ENCODE data around the gene GRIP2. TPM values are rescaled to one million over a fixed set of nuclear protein-coding genes. Genes with fewer than 3 reads are reported as not detected.
"Not testable (repeated sequence)": the region's sequence is repeated elsewhere in the genome, so short reads cannot be mapped to it uniquely, and the experiment has no call there.

Gene GRIP2
- total RNA-seq, 1 experiment from 2014 or later = 4.0 TPM

DNA sequence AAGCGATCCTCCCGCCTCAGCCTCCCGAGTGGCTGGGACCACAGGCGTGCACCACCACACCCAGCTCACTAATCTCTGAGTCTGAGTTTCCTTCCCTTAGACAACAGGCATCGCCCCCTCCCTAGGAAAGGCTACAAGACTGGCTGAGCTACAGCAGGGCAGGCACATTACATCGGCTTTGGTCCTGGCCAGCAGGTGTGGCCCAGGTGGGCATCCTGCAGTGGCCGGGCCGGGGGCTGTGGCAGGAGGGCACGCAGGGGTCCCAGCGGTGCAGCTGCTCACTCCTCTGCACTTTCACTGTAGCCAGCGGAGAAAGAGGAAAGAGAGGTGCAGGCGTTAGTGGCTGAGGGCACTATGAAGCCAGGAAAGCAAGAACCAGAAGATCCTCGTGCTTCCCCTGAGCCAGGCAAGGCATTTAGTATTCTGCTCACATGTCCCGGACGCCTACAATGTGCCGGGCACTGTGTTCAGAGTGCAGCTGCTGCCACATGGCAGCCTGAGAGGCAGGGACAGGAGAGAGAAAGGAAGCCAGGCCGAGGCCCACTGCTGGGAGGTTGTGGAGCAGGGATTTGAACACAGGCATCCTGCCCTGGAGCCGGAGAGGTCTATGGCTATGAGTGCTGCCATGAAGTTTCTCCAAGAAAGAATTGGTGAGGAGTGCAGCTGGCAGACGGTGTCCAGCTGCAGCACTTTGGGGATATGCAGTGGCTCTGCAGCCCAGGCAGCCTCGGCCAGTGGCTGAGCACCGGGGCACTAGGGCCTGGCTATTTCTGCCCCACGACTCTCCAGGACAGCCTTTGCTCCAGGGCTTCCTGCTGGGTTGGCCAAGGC is 22.3 kb downstream of the GRIP2 start:
- no peaks in the 10 kb centered on the region for H3K4me1 ChIP-seq (replicated peaks)

DNA sequence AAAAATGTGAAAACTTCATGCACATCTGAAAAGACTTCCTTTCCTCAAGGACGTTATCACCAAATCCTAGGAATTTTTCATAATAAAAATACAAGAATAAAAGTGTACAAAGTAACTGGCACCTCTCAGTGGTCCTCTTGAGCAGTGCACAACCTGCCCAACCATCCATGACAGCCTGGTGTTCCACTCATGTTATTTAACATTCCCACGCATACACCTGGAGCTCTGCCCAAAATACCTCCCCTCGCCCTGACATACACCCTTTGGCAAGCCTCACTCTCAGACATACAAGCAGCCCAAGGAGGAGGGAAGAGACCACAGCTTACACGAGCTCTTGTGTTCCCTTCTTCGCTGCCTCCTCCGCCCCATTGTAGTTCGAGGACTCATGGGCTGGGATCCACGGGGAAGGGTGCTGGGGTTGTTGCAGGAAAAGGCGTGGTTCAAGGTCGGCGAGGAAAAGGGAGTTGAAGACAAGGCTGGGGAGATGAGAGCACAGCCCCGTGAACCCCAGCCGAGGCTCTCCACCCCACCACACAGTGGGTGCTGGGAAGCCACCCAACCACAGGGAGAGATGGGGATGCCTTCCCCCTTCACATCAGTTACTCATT is 23.3 kb downstream of the GRIP2 start:
- no peak overlapping the region for H3K4me3 ChIP-seq
- H3K27ac ChIP-seq = no peak overlapping the region
- no peaks in the 10 kb centered on the region for H3K4me1 ChIP-seq (replicated peaks)
- H3K9me3 ChIP-seq (replicated peaks) = no peaks in the 10 kb centered on the region
- H3K36me3 ChIP-seq = no peaks in the 10 kb centered on the region
- H3K27me3 ChIP-seq (replicated peaks) = no peaks in the 10 kb centered on the region
- DNase-seq (ENCODE audit: low read depth in 1 of 2, low spot score in 2 of 2) = no peak

More for the DNA sequence above, 22.3 kb downstream of the GRIP2 start:
- Histone ChIP-seq H3K36me3 (no peaks in the 10 kb centered on the region), H3K9me3 (replicated peaks) (no peaks in the 10 kb centered on the region), H3K27ac (no peak overlapping the region), H3K4me3 (no peak overlapping the region), H3K27me3 (replicated peaks) (no peaks in the 10 kb centered on the region)
- no peak for DNase-seq (ENCODE audit: low read depth in 1 of 2, low spot score in 2 of 2)

DNA sequence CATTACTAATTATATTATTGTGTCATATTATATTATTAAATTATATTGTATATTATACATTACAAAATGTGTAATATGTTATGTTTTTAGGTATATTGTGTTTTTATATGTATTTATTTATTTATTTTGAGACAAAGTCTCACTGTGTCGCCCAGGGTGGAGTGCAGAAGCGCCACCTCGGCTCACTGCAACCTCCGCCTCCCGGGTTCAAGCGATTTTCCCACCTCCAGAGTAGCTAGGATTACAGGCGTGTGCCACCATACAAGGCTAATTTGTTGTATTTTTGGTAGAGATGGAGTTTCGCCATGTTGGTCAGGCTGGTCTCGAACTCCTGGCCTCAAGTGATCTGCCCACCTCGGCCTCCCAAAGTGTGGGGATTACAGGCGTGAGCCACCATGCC is 24.6 kb downstream of the GRIP2 start:
- not testable (repeated sequence) for H3K4me1 ChIP-seq (replicated peaks); H3K27me3 ChIP-seq (replicated peaks); H3K36me3 ChIP-seq; H3K4me3 ChIP-seq; DNase-seq (ENCODE audit: low read depth in 1 of 2, low spot score in 2 of 2); H3K27ac ChIP-seq; H3K9me3 ChIP-seq (replicated peaks)

- Histone ChIP-seq H3K9me3 (replicated peaks) (no peaks in the 10 kb centered on the region), H3K27ac (no peak overlapping the region), H3K27me3 (replicated peaks) (no peaks in the 10 kb centered on the region), H3K4me3 (no peak overlapping the region), H3K4me1 (replicated peaks) (peaks cover under 1% of the 10 kb centered on the region; the same call in 1 of the 2 replicates), H3K36me3 (no peaks in the 10 kb centered on the region)
- DNase-seq (ENCODE audit: low read depth in 1 of 2, low spot score in 2 of 2) = no peak
Observed at GRCh38 chr3:14514323-14514720, 25.8 kb downstream of the GRIP2 start.

DNA sequence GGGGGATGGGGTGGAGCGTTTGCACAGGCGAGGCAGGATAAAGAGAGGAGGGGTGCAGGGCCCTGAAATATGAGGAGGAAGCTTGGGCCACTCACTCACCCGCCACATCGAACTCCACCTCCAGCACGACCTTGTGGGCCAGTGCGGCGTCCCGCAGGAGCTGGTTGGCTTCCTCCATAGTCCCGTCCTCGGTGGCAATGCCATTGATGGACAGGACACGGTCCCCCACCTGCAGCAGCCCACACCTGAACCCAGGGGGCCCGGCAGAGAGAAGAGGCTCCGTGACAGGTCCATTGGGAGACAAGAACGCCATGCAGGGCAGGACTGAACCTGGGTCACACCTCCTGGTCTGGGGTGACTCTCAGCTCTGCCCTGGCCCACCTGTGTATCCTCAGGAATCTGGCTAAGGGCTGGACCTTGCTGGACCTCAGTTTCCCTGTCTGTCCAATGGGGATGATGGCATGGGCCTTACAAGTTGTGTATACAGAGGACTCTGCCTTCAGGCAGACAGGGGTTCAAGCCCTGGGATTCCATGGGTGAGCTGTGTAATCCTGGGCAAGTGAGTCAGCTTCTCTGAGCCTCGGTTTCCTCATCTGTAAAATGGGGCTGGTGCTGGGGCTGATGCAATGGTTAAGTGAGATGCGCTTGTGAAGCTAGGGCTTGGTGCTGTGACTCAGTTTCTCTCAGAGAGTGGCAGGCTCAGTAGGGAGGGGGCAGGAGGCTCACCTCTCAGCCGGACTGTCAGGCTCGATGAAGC is 26.4 kb downstream of the GRIP2 start:
- H3K27ac ChIP-seq = no peak overlapping the region
- no peaks in the 10 kb centered on the region for H3K27me3 ChIP-seq (replicated peaks)
- H3K9me3 ChIP-seq (replicated peaks) = no peaks in the 10 kb centered on the region
- H3K36me3 ChIP-seq = no peaks in the 10 kb centered on the region
- DNase-seq (ENCODE audit: low read depth in 1 of 2, low spot score in 2 of 2) = no peak
- peaks cover 6% of the 10 kb centered on the region for H3K4me1 ChIP-seq (replicated peaks)
- no peak overlapping the region for H3K4me3 ChIP-seq

- Histone ChIP-seq H3K27ac (no peak overlapping the region), H3K9me3 (replicated peaks) (no peaks in the 10 kb centered on the region), H3K4me1 (replicated peaks) (peaks cover 6% of the 10 kb centered on the region), H3K27me3 (replicated peaks) (no peaks in the 10 kb centered on the region), H3K36me3 (no peaks in the 10 kb centered on the region), H3K4me3 (no peak overlapping the region)
- DNase-seq (ENCODE audit: low read depth in 1 of 2, low spot score in 2 of 2) = no peak
Observed at GRCh38 chr3:14512942-14513327, 27.2 kb downstream of the GRIP2 start.

GRCh38 chr3:14512281-14512941 is 27.7 kb downstream of the GRIP2 start:
- Histone ChIP-seq H3K9me3 (replicated peaks) (no peaks in the 10 kb centered on the region), H3K36me3 (no peaks in the 10 kb centered on the region), H3K27ac (no peak overlapping the region), H3K27me3 (replicated peaks) (no peaks in the 10 kb centered on the region), H3K4me1 (replicated peaks) (peaks cover 6% of the 10 kb centered on the region), H3K4me3 (no peak overlapping the region)
- no peak for DNase-seq (ENCODE audit: low read depth in 1 of 2, low spot score in 2 of 2)

DNA sequence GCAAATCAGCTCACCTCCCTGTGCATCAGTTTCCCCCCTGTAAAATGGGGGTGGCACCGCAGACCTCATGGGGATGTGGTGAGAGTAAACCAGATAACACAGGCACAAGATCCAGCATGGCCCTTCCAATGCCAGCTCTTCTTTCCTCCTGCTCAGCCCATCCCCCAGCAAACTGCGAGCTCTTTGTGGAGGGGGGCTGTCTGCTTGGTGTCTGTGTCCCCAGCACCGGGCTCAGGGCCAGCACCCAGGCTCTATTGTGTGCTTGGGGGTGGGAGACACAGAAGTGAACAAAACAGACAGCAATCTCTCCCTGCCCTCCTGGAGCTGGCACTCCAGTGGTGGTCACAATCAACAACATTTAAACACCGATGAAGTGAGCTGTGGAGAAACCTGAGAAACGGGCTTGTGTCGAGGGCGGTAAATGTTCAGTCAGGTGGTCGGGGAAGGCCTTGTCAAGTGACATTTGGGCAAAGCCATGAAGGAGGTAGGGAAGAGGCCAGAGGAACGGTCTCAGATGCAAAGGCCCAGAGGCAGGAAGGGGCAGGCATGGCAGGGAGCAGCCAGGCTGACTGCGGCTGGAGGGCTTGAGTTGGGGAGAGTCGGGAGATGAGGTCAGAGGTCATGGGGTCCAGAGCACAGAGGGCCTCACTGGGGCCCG is 28.4 kb downstream of the GRIP2 start:
- H3K27me3 ChIP-seq (replicated peaks) = no peaks in the 10 kb centered on the region
- no peaks in the 10 kb centered on the region for H3K36me3 ChIP-seq
- peaks cover 6% of the 10 kb centered on the region for H3K4me1 ChIP-seq (replicated peaks)
- H3K4me3 ChIP-seq = no peak overlapping the region
- no peaks in the 10 kb centered on the region for H3K9me3 ChIP-seq (replicated peaks)
- DNase-seq (ENCODE audit: low read depth in 1 of 2, low spot score in 2 of 2) = no peak
- H3K27ac ChIP-seq = no peak overlapping the region

- DNase-seq (ENCODE audit: low read depth in 1 of 2, low spot score in 2 of 2) = no peak
- H3K4me3 ChIP-seq = no peak overlapping the region
- H3K27me3 ChIP-seq (replicated peaks) = no peaks in the 10 kb centered on the region
- H3K4me1 ChIP-seq (replicated peaks) = peaks cover 6% of the 10 kb centered on the region
- no peak overlapping the region for H3K27ac ChIP-seq
- H3K9me3 ChIP-seq (replicated peaks) = no peaks in the 10 kb centered on the region
- H3K36me3 ChIP-seq = no peaks in the 10 kb centered on the region
Observed at GRCh38 chr3:14510838-14511622, 29.1 kb downstream of the GRIP2 start.

DNA sequence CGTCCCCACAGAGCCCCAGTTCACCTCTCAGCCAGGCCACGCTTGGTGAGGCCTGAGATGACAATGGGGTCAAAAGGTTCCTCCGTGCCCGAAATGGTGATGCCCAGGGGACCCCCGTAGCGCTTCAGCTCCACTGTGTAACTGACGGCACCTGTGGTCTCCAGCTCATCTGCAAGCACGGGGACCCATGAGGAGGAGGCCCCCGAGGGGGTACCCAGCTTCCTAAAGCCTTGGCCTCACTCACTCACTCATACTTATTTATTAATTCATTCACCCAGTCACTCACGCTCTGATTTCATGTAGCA is 30.4 kb downstream of the GRIP2 start:
- no peak overlapping the region for H3K27ac ChIP-seq
- H3K4me1 ChIP-seq (replicated peaks) = peaks cover 6% of the 10 kb centered on the region
- no peak for DNase-seq (ENCODE audit: low read depth in 1 of 2, low spot score in 2 of 2)
- H3K36me3 ChIP-seq = no peaks in the 10 kb centered on the region
- H3K9me3 ChIP-seq (replicated peaks) = no peaks in the 10 kb centered on the region
- H3K4me3 ChIP-seq = no peak overlapping the region
- H3K27me3 ChIP-seq (replicated peaks) = no peaks in the 10 kb centered on the region

DNA sequence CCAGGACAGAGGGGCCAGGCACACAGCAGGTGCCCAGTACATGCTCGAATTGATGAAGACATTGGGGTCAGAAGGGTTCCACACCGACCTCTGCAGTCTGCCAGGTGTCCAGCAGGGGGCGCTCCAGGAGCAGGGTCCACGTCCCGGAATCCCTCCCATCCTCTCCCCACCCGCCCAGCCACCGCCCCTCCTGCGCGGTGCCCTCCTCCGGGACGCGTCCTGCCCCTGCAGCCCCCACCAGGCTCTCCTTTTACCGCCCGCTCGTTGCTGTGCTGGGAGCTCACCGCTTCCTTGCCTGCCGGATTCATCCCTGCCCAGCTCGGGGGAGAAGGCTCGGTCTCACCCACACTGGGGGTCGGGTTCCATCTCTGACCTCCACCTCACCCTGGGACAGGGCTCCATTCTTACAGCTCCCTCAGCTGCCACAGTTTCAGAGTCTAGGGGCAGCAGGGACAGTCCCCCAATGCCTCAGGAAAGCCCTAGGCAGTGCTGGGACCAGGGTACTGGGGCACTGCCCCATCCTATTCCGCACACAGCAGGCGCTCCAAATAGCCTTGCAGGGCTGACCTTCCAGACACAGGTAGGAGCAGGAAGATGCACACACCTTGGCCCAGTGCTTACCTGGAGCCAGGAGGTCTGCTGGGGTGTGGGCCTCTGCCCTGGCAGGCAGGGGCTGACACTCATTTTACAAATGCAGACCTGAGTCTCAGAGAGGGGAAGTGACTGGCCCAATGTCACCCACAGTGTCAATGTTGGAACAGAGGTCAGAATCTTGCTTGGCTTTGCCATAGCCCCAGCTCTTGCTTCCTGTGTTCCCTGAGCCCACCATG is 31.0 kb downstream of the GRIP2 start:
- H3K9me3 ChIP-seq (replicated peaks) = no peaks in the 10 kb centered on the region
- H3K27ac ChIP-seq = no peak overlapping the region
- H3K36me3 ChIP-seq = no peaks in the 10 kb centered on the region
- no peak overlapping the region for H3K4me3 ChIP-seq
- peaks cover 6% of the 10 kb centered on the region for H3K4me1 ChIP-seq (replicated peaks)
- H3K27me3 ChIP-seq (replicated peaks) = no peaks in the 10 kb centered on the region
- peak; percentile 32 to 77 for DNase-seq (ENCODE audit: low read depth in 1 of 2, low spot score in 2 of 2)

GRCh38 chr3:14508505-14508819 is 31.7 kb downstream of the GRIP2 start:
- no peak overlapping the region for H3K27ac ChIP-seq
- H3K36me3 ChIP-seq = no peaks in the 10 kb centered on the region
- H3K9me3 ChIP-seq (replicated peaks) = no peaks in the 10 kb centered on the region
- H3K4me1 ChIP-seq (replicated peaks) = peaks cover 6% of the 10 kb centered on the region
- DNase-seq (ENCODE audit: low read depth in 1 of 2, low spot score in 2 of 2) = no peak
- H3K27me3 ChIP-seq (replicated peaks) = no peaks in the 10 kb centered on the region
- no peak overlapping the region for H3K4me3 ChIP-seq
